IPS DF 6.9 (cell line): ENCODE measurements around the gene TICAM2.

ENCODE experiments used
- DNase-seq: peaks from one replicate; pipeline ENCODE4 v3.0.0-alpha.2; 2013; ENCODE audit warnings: low read depth, low spot score
- H3K27ac ChIP-seq: one replicate; pipeline ENCODE4 v1.5.1; 2013; ENCODE audit warnings: low read length, control low read depth
- H3K27me3 ChIP-seq: 2 replicates; pipeline ENCODE4 v1.6.1; 2013; ENCODE audit warnings: mild to moderate bottlenecking, low read length; ENCODE audit not compliant: control insufficient read depth, insufficient read depth
- H3K36me3 ChIP-seq: 2 replicates; pipeline ENCODE4 v1.6.1; 2013; ENCODE audit warnings: low read length; ENCODE audit not compliant: control insufficient read depth, insufficient read depth
- H3K4me1 ChIP-seq: 2 replicates; pipeline ENCODE4 v1.6.1; 2013; ENCODE audit warnings: low read length; ENCODE audit not compliant: control insufficient read depth, insufficient read depth
- H3K4me3 ChIP-seq: 2 replicates; pipeline ENCODE4 v1.5.1; 2013; ENCODE audit warnings: mild to moderate bottlenecking, low read length
- H3K9me3 ChIP-seq: 2 replicates; pipeline ENCODE4 v1.6.1; 2013; ENCODE audit warnings: low read length, inconsistent platforms; ENCODE audit not compliant: control insufficient read depth, insufficient read depth
- WGBS: extraction: QIAGEN DNeasy Blood & Tissue Kit; methylation state at CpG from one replicate; pipeline ENCODE4 v1.1.7; 2013; ENCODE audit warnings: mixed read lengths, missing lambda C conversion rate; ENCODE audit not compliant: insufficient read length, insufficient coverage; 5-methylcytosine and 5-hydroxymethylcytosine counted together

The TICAM2 gene

DNA sequence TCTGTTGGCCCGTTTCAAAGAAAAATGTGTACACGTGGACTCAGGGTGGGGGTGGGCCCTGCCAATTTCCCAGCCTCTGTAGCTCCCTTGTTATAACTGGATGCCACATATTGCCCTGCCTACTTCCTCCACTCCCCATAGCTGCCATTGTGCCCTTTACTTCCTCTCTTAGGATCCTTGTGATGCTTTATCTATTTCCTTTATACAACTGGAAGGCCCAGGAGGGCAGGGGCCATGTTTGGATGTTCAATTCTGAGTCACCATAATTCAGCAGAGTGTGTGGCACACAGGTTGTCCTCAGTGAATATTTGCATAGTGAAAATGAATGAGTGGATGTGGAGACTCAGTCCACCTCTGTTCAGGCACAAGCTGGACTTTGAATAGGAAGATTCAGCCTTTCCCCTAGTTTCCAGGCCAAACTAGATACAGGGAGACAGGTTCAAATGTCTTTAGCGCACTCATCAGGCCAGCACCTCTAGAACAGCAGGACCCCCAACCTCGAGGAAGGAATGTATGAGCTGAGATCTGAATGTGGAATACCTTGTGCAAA, 47.1 kb downstream of the TICAM2 start:
- H3K27ac ChIP-seq = no peak overlapping the region
- H3K4me1 ChIP-seq = 0 out of 2 replicates have a peak, but pooled peaks cover 2% of the 10 kb centered on the region
- no CpG with 5 or more reads among the region's 4 CpGs for WGBS
- H3K27me3 ChIP-seq = no peaks in the 10 kb centered on the region
- DNase-seq = no peak
- H3K36me3 ChIP-seq = no peaks in the 10 kb centered on the region
- no peaks in the 10 kb centered on the region for H3K9me3 ChIP-seq
- no peak overlapping the region for H3K4me3 ChIP-seq

DNA sequence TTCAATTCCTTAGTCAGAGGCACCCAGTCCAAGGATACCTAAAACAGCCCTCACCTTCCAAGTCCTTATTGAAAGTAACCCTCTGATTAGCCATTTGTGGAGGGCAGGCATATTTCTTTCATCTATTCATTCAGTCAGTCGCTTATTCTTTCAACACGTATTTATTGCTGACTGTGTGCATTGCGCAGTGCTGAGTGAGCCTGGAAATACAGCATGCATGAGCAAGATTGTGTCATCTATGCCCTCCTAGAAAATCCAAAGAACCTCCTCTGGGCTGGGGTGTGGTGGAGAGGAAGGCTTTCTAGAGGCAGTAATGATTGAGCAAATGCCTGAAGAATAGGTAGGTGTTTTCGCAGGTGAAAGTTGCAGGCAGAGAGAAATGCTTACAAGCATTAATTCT, 49.2 kb downstream of the TICAM2 start:
- Histone ChIP-seq H3K36me3 (no peaks in the 10 kb centered on the region), H3K4me1 (0 out of 2 replicates have a peak, but pooled peaks cover 2% of the 10 kb centered on the region), H3K27ac (no peak overlapping the region), H3K27me3 (no peaks in the 10 kb centered on the region), H3K9me3 (no peaks in the 10 kb centered on the region), H3K4me3 (no peak overlapping the region)
- no CpG with 5 or more reads among the region's 4 CpGs for WGBS
- DNase-seq = no peak

DNA sequence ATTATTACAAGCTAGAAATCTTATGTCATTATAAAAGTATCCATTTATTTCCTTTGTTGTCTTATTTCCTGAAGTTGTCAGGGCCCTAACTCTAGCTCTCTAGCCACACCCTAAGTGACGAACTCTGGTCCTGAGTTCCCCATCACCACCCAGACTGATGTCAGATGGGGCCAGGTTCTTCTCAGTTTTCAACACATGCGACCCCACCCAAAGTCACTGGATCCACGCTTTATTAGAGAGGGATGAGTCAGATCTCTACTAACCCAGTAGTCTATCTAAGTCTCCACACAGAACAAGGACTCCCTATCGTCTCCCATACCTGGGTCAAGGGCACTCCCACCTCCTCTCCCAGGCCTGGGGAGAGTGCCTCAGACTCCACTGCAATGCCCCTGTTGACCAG, 50.9 kb downstream of the TICAM2 start:
- no CpG with 5 or more reads among the region's 4 CpGs for WGBS
- Histone ChIP-seq H3K9me3 (no peaks in the 10 kb centered on the region; the same call in 1 of the 2 replicates), H3K36me3 (no peaks in the 10 kb centered on the region), H3K4me1 (no peaks in the 10 kb centered on the region), H3K27me3 (no peaks in the 10 kb centered on the region), H3K4me3 (no peak overlapping the region), H3K27ac (no peak overlapping the region)
- no peak for DNase-seq

GRCh38 chr5:115549154-115549553, 53.1 kb downstream of the TICAM2 start:
- H3K9me3 ChIP-seq = no peaks in the 10 kb centered on the region; the same call in 1 of the 2 replicates
- H3K4me3 ChIP-seq = no peak overlapping the region
- H3K27me3 ChIP-seq = no peaks in the 10 kb centered on the region
- no CpG with 5 or more reads among the region's 3 CpGs for WGBS
- H3K36me3 ChIP-seq = no peaks in the 10 kb centered on the region
- no peaks in the 10 kb centered on the region for H3K4me1 ChIP-seq
- H3K27ac ChIP-seq = no peak overlapping the region
- DNase-seq = peak; percentile 63

DNA sequence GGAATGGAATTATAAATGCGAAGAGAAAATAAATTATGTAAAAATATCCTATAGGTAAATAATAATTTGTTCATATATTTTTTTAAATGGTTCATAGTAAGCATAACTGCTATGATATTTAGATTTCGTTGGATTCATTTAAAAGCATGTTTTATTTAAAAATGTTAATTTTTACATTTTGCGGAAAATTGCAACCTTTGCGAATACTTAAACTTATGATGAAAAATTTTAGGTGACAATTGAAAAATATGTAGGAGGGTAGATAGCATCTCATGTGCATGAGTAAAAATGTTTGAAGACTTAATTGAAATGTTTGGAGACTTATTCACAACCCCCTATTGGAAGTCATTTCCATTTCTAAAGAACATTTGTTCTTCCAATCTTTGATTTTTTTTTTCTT, 53.6 kb downstream of the TICAM2 start:
- no peak overlapping the region for H3K27ac ChIP-seq
- no peak for DNase-seq

DNA sequence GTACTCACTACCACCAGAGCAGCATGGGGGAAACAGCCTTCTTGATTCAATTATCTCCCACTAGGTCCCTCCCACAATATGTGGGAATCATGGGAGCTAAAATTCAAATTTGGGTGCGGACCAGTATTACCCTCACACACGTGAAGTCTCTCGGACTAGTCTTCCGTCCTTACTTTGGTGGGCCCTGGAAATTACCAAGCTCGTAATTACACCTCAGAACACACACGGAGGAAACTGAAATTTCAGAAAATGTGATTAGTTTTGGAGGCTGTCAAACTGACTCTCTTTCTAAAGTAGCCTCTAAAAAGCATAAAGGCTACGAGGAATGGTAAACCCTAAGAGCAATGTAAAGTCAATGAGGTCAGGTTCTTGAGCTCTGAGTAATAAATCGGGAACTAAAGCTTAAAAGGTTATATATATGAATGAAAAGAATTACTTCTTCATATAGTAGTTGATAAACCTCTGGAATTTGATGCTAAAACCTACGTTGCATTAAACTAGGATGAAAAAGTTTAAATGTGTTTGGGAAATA, 56.9 kb downstream of the TICAM2 start:
- no CpG with 5 or more reads among the region's 9 CpGs for WGBS
- Histone ChIP-seq H3K27me3 (no peaks in the 10 kb centered on the region), H3K4me3 (no peak overlapping the region), H3K4me1 (no peaks in the 10 kb centered on the region), H3K9me3 (no peaks in the 10 kb centered on the region; the same call in 1 of the 2 replicates), H3K27ac (no peak overlapping the region), H3K36me3 (no peaks in the 10 kb centered on the region)
- DNase-seq = no peak

More for the DNA sequence above, 53.6 kb downstream of the TICAM2 start:
- H3K9me3 ChIP-seq = no peaks in the 10 kb centered on the region; the same call in 1 of the 2 replicates
- no peaks in the 10 kb centered on the region for H3K36me3 ChIP-seq
- H3K4me3 ChIP-seq = no peak overlapping the region
- H3K4me1 ChIP-seq = no peaks in the 10 kb centered on the region
- 100% methylated on average over 4 of the region's 4 CpGs for WGBS
- no peaks in the 10 kb centered on the region for H3K27me3 ChIP-seq

DNA sequence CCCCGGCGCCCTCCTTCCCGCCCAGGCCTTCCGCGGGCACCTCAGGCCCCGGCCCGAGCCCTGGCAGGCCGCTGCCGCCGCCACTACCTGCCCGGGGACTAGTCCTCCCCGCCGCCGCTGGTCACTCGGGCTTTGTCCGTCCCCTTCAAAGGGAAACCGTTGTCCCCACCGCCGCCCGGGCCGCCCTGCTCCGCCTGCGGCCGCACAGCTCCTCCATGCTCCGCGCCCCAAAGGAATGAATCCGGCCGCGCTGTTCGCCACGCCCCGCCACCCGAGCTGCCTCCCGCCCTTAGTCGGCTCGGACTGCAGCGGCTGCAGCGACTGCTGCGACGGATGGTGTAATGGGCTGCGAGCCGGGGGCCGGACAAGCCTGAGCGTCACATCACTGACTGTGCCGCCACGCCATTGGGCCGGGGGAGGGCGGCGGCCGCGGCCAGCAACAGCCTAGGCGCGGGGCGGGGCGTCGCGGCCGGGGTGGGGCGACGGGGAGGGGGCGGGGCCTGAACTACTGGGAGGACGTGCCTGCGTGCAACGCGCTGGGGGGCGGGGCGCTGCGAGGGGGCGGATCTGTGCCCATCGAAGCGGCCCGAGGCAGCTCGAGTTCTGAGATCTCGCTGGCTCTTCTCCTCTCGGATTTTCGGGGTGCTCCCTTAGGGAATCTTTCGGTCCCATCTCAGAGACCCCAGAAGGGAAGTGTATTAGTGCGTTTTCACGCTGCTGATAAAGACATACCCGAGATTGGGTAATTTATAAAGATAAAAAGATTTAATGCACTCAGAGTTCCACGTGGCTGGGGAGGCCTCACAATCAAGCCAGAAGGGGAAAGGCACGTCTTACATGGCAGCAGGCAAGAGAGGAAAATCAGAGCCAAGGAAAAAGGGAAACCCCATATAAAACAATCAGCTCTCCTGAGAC, 57.6 kb downstream of the TICAM2 start, which contains the start of gene FEM1C:
Gene FEM1C, minus strand, starts transcription at position 340 of the 915 bp plus-strand sequence. CDS start 1,282 bp downstream, outside the sequence.
- H3K27ac ChIP-seq = no peak within 1 kb of the TSS
- H3K4me3 ChIP-seq = peak within 1 kb of the TSS; percentile 83
- H3K4me1 ChIP-seq = no peaks in the 10 kb centered on the region
- H3K9me3 ChIP-seq = no peaks in the 10 kb centered on the region; the same call in 1 of the 2 replicates
- H3K36me3 ChIP-seq = no peaks in the 10 kb centered on the region
- DNase-seq = peak; percentile 76
- no CpG with 5 or more reads among the region's 82 CpGs for WGBS
- H3K27me3 ChIP-seq = no peaks in the 10 kb centered on the region

DNA sequence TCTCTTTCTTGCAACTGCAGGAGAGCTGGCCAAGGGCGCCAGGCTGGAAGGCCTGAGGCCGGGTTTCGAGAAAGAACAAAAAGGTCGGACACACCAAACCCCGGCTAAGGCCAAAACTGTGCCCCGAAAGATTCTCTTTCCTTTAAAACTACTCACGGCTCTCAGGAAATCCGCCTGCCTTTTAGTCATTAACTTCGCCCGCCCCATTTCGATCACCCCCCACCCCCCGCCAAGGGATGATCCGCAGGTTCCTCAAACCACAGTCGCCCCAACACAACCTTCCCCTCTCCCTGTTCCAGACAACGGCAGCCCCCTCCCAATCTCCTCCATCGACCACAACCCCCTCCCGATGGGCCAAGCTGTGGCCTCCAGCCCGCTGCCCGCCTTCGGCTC, 58.2 kb downstream of the TICAM2 start:
- H3K27ac ChIP-seq = no peak overlapping the region
- no peaks in the 10 kb centered on the region; the same call in 1 of the 2 replicates for H3K9me3 ChIP-seq
- peak overlapping the region; percentile 83 for H3K4me3 ChIP-seq
- no peaks in the 10 kb centered on the region for H3K4me1 ChIP-seq
- H3K27me3 ChIP-seq = no peaks in the 10 kb centered on the region
- WGBS = no CpG with 5 or more reads among the region's 20 CpGs
- peaks cover 2% of the 10 kb centered on the region; the same call in 1 of the 2 replicates for H3K36me3 ChIP-seq
- DNase-seq = no peak

GRCh38 chr5:115543365-115544042, 58.8 kb downstream of the TICAM2 start:
- no CpG with 5 or more reads among the region's 15 CpGs for WGBS
- no peak for DNase-seq
- Histone ChIP-seq H3K4me3 (peak overlapping the region; percentile 83), H3K36me3 (peaks cover 2% of the 10 kb centered on the region; the same call in 1 of the 2 replicates), H3K27me3 (no peaks in the 10 kb centered on the region), H3K9me3 (no peaks in the 10 kb centered on the region; the same call in 1 of the 2 replicates), H3K4me1 (no peaks in the 10 kb centered on the region), H3K27ac (no peak overlapping the region)
